Esophagus squamous epithelium (tissue), 4 donors: ENCODE data around the gene CRYBA4.

Experiments used
- CTCF ChIP-seq, 6 experiments: fragments of 450-650 bp in 4 of 6; fragments of 200-600 bp in 2 of 6; sonication (generic) in 2 of 6; IDR thresholded peaks; one replicate each; pipeline ENCODE4 v1.5.1; 2016 to 2019; ENCODE audit warnings: antibody characterized with exemption in 6 of 6, mild to moderate bottlenecking in 4 of 6, moderate library complexity in 4 of 6
- POLR2A ChIP-seq, 4 donors: fragments of 450-650 bp; IDR thresholded peaks; one replicate each; pipeline ENCODE4 v1.6.1; 2017; ENCODE audit warnings: antibody characterized with exemption in 4 of 4, mild to moderate bottlenecking in 4 of 4, moderate library complexity in 3 of 4

- TF ChIP-seq POLR2A (IDR thresholded peaks at IDR 0.05): no peak
- no peak for TF ChIP-seq CTCF (IDR thresholded peaks at IDR 0.05)
Measured at GRCh38 chr22:26586556-26587325, 35.0 kb upstream of the CRYBA4 start.
